ENCODE data around the gene SNAP23. TPM values are rescaled to one million over a fixed set of nuclear protein-coding genes. Genes with fewer than 3 reads are reported as not detected.

The SNAP23 gene
- total RNA-seq, 1 experiment from 2014 or later, result 63.2 TPM

- no peak overlapping the region for H3K27ac ChIP-seq (ENCODE audit: insufficient read length, low read depth, low read length)
- no peak overlapping the region for H3K9ac ChIP-seq (ENCODE audit: extremely low read depth, insufficient read length, low read length)
- H2BK12ac ChIP-seq (ENCODE audit: insufficient read length, low read depth, low read length), result no peak overlapping the region
- H4K91ac ChIP-seq (ENCODE audit: insufficient read length, low read depth, low read length), result no peak overlapping the region
- H4K5ac ChIP-seq (ENCODE audit: insufficient read length, low read depth, low read length), result no peak overlapping the region
- no peak overlapping the region for H3K4me2 ChIP-seq (ENCODE audit: insufficient read depth, insufficient read length, low read length)
- H3K9me3 ChIP-seq (ENCODE audit: control insufficient read depth, low read depth, low read length), result no peaks in the 10 kb centered on the region
- H3K14ac ChIP-seq (ENCODE audit: insufficient read depth, low read length), result no peak overlapping the region
- Mint-ChIP-seq H3K4me3 (no peak overlapping the region), H3K27me3 (ENCODE audit: low read depth) (no peaks in the 10 kb centered on the region), H3K36me3 (ENCODE audit: insufficient read depth in 1 of 3, low read depth in 3 of 3) (peaks cover 14 to 34% (median 29%) of the 10 kb centered on the region in 3 experiments; a peak in 6 of 7 replicates), H3K4me1 (no peaks in the 10 kb centered on the region), H3K27ac (no peak overlapping the region), H3K9me3 (no peaks in the 10 kb centered on the region)
- no CpG with 5 or more reads among the region's 4 CpGs for WGBS (ENCODE audit: extremely low coverage, insufficient read length, low lambda C conversion rate)
- H3K27me3 ChIP-seq (ENCODE audit: insufficient read depth, low read length), result no peaks in the 10 kb centered on the region
- TF ChIP-seq, protein P1, sequence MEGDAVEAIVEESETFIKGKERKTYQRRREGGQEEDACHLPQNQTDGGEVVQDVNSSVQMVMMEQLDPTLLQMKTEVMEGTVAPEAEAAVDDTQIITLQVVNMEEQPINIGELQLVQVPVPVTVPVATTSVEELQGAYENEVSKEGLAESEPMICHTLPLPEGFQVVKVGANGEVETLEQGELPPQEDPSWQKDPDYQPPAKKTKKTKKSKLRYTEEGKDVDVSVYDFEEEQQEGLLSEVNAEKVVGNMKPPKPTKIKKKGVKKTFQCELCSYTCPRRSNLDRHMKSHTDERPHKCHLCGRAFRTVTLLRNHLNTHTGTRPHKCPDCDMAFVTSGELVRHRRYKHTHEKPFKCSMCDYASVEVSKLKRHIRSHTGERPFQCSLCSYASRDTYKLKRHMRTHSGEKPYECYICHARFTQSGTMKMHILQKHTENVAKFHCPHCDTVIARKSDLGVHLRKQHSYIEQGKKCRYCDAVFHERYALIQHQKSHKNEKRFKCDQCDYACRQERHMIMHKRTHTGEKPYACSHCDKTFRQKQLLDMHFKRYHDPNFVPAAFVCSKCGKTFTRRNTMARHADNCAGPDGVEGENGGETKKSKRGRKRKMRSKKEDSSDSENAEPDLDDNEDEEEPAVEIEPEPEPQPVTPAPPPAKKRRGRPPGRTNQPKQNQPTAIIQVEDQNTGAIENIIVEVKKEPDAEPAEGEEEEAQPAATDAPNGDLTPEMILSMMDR (conservative IDR thresholded peaks at IDR 0.05), result no peak
- no peak for DNase-seq
- no peak overlapping the region for H2BK120ac ChIP-seq (ENCODE audit: low read depth, low read length, poor library complexity, severe bottlenecking)
- H3K4ac ChIP-seq (ENCODE audit: low read depth, low read length), result no peak overlapping the region
- no peaks in the 10 kb centered on the region for H3K4me1 ChIP-seq (ENCODE audit: insufficient read depth, low read length)
- no peak overlapping the region for H4K8ac ChIP-seq (replicated peaks; ENCODE audit: insufficient read length, low read depth, low read length)
- no peak overlapping the region for H3K56ac ChIP-seq (ENCODE audit: insufficient read length, low read depth, low read length)
- H3K79me1 ChIP-seq (ENCODE audit: insufficient read depth, low read depth, low read length, poor library complexity, severe bottlenecking), result peaks cover 3% of the 10 kb centered on the region
- H2AFZ ChIP-seq (ENCODE audit: low read length), result no peak overlapping the region
- H3K23ac ChIP-seq (ENCODE audit: insufficient read length, low read depth, low read length), result no peak overlapping the region
- no peak overlapping the region for H2BK20ac ChIP-seq (ENCODE audit: low read depth, low read length, poor library complexity, severe bottlenecking)
- H2BK5ac ChIP-seq (ENCODE audit: insufficient read length, low read length), result no peak overlapping the region
- no peak overlapping the region for H2BK15ac ChIP-seq (ENCODE audit: low read depth, low read length)
- H4K20me1 ChIP-seq (ENCODE audit: control insufficient read depth, insufficient read depth, insufficient read length), result no peaks in the 10 kb centered on the region
- no peak overlapping the region for H2AK5ac ChIP-seq (ENCODE audit: insufficient read length, low read length)
- no peaks in the 10 kb centered on the region for H3K79me2 ChIP-seq (ENCODE audit: insufficient read depth, low read length)
- H3T11ph ChIP-seq (ENCODE audit: low read length), result no peak overlapping the region
- no peaks in the 10 kb centered on the region for H3K23me2 ChIP-seq (ENCODE audit: insufficient read length, low read depth, low read length, poor library complexity, severe bottlenecking)
- no peak overlapping the region for H3K18ac ChIP-seq (ENCODE audit: insufficient read length, low read depth, low read length)
Observed at GRCh38 chr15:42511007-42511391, 15.6 kb downstream of the SNAP23 start.
